NB4 (cell line): Measurements from ENCODE around the gene UTP11.

Experiments used
- DNase-seq: peaks from one replicate; pipeline ENCODE4 v3.0.0; 2010; ENCODE audit warnings: low read depth
- H3K4me3 ChIP-seq: one replicate; pipeline ENCODE4 v1.5.1; 2011; ENCODE audit warnings: mild to moderate bottlenecking, low read depth, low read length, moderate library complexity
- MYC ChIP-seq: IDR thresholded peaks from 2 replicates; pipeline ENCODE4 v1.6.1; 2011; ENCODE audit warnings: low read depth, low read length
- POLR2A ChIP-seq: IDR thresholded peaks from 2 replicates; pipeline ENCODE4 v1.6.1; 2011; ENCODE audit warnings: mild to moderate bottlenecking; ENCODE audit not compliant: insufficient read length; ENCODE audit errors: extremely low read depth
- TF ChIP-seq, protein P1 (sequence below): IDR thresholded peaks from 2 replicates; pipeline ENCODE4 v1.6.1; 2011; ENCODE audit warnings: low read depth, low read length
- TF ChIP-seq, protein P2 (sequence below): IDR thresholded peaks from one replicate; pipeline ENCODE4 v1.5.1; 2012; ENCODE audit warnings: low read depth, low read length

The UTP11 gene

DNA sequence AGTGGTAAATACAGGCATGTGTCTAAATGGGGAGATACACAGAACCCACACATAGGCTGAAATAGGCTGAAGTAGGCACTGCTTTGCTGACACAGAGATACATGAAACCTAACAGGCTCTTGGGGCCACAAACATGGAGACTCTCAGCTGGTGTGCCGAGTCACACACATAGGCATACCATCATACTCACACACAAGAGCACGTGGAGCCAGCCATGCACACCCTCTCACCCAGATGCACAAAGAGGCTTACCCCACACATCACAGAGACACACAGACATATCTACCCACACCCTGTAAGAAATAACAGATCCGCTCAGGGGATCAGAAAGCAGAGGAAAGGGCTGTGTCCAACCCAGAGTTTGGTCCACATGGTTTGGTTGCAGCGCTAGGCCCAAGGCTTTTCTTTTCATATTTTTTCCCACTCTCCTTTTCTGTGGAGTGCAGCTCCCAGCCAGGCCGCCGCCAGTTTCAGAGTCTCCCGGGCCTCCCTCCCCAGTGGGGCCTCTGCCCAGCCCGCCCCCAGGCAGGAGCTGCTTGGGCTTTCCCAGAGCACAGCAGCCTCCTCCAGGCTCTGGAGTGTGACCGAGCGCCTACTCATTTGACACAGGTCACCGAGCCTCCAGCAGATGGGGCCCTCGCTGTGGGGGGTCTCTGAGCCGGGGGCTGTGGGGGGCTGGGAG, 38.0 kb downstream of the UTP11 start:
- no peak for DNase-seq
- TF ChIP-seq MYC, result no peak
- TF ChIP-seq, protein P1, sequence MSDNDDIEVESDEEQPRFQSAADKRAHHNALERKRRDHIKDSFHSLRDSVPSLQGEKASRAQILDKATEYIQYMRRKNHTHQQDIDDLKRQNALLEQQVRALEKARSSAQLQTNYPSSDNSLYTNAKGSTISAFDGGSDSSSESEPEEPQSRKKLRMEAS, result no peak
- no peak for TF ChIP-seq POLR2A
- TF ChIP-seq, protein P2, sequence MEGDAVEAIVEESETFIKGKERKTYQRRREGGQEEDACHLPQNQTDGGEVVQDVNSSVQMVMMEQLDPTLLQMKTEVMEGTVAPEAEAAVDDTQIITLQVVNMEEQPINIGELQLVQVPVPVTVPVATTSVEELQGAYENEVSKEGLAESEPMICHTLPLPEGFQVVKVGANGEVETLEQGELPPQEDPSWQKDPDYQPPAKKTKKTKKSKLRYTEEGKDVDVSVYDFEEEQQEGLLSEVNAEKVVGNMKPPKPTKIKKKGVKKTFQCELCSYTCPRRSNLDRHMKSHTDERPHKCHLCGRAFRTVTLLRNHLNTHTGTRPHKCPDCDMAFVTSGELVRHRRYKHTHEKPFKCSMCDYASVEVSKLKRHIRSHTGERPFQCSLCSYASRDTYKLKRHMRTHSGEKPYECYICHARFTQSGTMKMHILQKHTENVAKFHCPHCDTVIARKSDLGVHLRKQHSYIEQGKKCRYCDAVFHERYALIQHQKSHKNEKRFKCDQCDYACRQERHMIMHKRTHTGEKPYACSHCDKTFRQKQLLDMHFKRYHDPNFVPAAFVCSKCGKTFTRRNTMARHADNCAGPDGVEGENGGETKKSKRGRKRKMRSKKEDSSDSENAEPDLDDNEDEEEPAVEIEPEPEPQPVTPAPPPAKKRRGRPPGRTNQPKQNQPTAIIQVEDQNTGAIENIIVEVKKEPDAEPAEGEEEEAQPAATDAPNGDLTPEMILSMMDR, result no peak

DNA sequence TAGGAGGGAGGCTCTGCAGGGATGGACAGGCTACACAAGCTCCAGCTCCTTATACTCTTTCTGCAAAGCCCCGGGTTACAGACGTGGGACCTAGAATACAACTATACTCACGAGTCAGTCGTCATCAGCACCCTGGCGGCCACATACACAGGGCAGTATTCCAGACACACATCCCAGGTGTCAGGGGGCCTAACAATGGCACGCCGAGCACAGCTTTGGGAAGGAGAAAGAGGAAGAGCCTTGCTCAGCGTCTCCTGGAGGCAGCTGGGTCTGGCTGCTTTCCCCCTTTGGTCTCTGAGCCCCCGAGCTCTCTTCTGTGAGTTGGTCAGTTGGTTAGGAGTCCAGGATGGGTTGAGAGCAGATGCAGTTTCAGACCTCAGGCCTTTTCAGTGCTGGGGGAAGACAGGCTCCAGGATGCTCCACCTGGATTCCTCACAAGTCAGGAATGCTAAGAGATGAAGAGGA, 38.6 kb downstream of the UTP11 start:
- DNase-seq, result no peak
- TF ChIP-seq, protein P2, result no peak
- TF ChIP-seq POLR2A (no peak), MYC (no peak)
- TF ChIP-seq, protein P1, result no peak
- no peak overlapping the region for H3K4me3 ChIP-seq

More for the DNA sequence above, 38.0 kb downstream of the UTP11 start:
- no peak overlapping the region for H3K4me3 ChIP-seq

DNA sequence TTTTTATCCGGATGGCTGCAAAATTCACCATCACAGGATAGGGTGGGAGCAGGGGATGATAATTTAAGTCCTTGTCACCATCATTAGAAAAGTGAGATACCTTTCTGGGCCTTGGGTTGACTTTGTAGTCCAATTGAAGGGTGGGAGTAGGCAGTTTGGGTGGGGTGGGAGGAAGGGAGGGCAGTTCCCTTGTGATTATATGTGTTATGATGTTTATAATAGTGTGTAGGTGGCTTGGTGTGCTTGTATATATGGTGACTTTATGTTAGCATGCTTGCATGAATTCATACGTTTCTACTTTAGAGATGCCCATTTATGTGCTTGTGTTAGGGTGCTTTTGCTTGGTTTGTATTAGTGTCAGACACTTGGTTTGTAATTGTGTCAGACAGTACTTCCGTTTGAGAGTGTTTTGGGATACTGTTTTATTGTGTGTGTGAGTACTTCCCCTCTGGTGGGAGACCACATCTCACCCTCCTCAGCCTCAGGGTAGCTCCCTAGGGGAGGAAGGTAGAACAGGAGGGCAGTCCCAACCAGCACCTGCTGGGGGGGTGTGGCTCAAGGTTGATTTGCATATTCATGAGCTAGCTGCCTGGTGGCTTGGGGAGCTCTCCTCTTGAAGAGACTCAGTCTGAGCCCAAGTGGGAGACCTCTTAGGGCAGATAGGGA, 40.3 kb downstream of the UTP11 start:
- DNase-seq, result peak; percentile 25
- TF ChIP-seq, protein P1, result no peak
- TF ChIP-seq, protein P2, result no peak
- no peak for TF ChIP-seq MYC
- no peak for TF ChIP-seq POLR2A
- H3K4me3 ChIP-seq, result no peak overlapping the region

DNA sequence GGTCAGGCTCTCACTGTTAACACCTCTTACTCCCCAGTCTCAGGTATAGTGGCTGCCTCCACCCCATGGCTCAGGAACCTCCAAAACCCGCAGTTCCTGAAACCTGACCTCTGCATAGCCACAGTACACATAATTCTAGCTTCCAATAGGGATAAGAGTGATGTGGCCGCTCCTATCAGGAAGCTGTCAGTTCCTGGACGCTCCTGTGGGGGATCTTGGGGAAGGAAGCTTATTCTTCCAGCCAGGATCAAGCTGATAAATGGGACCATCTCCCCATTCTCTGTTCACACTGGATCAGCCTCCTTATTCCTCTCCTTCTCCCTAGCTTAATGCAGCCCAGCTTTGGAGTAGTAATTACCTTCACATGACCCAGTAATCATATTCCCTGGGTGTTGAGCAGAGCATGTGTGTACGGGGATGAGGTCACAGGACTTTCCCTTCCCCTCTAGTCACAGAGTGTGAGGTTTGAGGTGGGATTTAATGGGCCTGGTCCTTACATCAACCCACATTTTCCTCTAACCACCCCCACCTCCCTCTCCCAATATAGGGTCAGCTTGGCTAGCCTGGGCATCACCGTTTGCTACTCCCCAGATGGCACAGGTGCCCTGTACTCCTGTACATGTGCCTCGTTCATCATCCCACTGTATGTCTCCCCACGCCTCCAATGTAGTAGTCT, 41.0 kb downstream of the UTP11 start:
- TF ChIP-seq POLR2A, result no peak
- TF ChIP-seq MYC, result no peak
- TF ChIP-seq, protein P2, result no peak
- TF ChIP-seq, protein P1, result no peak
- DNase-seq, result no peak
- H3K4me3 ChIP-seq, result no peak overlapping the region

DNA sequence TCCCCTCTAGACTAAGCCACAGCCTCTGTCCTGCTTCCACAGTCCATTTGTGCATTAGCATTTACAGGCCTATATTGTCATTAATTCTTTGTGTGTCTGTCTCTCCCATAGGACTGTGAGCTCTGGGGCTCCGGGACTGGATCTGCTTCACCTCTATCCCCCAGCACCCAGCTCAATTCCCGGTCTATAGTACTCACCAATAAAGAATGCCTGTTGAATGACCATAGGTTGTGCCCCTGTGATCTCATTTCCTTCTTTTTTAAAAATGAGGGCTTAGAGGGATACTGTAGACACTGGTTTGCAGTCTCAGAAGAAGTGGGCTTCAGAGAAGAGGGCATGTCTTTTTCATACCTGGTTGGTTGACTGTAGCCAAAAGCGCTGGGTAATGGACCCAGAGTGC, 42.9 kb downstream of the UTP11 start:
- no peak for DNase-seq
- TF ChIP-seq, protein P2, result no peak
- TF ChIP-seq MYC, result no peak
- no peak for TF ChIP-seq POLR2A
- TF ChIP-seq, protein P1, result no peak
- no peak overlapping the region for H3K4me3 ChIP-seq
